Stimulated activated CD4-positive, alpha-beta T cell treated with anti-CD3 and anti-CD28 coated beads, Interleukin-15, amount 100 ng/mL, for 24 hours (primary cell): Measurements from ENCODE around the gene CAVIN3.

Experiments
- DNase-seq: peaks from one replicate; pipeline ENCODE4 v3.0.0-alpha.2; 2020

Gene CAVIN3, protein sequence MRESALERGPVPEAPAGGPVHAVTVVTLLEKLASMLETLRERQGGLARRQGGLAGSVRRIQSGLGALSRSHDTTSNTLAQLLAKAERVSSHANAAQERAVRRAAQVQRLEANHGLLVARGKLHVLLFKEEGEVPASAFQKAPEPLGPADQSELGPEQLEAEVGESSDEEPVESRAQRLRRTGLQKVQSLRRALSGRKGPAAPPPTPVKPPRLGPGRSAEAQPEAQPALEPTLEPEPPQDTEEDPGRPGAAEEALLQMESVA

DNA sequence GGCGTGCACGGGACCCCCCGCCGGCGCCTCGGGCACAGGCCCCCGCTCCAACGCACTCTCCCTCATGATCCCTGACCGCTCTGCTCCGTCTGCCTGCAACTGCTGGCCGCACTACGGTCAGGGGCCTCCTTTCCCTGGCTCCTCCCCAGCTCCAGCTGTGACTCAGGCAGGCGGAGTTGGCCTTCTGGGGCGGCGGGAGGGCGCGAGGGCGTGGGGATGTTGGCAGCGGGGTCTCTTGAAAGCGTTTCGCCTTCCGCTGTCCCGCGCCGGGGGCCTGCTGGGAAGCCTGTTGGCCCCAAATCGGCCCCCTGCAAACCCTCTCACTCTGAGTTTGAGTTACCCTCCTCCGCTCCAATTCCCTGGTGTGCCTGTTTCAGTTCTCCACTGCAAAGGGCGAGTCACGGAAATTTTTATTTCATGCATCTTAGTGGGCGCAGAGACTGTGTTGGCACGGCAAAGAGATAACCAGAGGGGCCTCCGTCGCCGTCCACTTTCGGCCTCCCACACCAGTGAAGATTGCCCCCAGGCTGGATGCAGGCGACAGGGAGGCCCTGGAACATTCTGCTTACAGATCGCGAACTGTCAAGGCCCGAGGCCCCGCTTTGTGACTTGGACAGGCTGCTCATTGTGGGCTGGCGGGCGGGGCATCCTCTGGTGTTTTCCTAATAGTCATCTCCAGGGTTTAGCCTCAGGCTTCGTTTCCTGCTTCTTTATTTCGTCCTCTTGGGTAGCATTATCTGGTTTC is at the start of gene CAVIN3:
CAVIN3 (minus strand) TSS at position 91 of the 745 bp plus-strand sequence; CDS start at position 66, 25 bp downstream.
- DNase-seq = peak; percentile 93

DNA sequence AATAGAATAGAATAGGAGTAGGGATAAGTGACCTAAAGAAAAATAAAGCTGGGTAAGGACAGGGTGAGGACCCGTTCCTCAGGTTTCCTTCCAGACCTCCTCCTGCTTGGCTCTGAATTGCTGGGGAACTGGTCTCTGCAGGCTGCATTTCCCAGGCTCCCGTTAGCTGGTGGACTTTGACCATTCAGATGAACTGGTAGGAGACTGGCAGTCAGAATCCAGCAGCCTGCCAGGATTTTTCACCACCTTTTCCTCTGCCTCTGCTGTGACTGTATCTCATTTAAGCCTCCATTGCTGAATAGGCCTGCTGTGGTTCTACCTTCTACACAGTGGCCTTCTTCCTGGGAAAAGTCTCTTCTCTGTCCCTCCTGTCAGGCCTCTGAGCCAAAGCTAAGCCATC is 45.4 kb upstream of the CAVIN3 start:
- no peak for DNase-seq

DNA sequence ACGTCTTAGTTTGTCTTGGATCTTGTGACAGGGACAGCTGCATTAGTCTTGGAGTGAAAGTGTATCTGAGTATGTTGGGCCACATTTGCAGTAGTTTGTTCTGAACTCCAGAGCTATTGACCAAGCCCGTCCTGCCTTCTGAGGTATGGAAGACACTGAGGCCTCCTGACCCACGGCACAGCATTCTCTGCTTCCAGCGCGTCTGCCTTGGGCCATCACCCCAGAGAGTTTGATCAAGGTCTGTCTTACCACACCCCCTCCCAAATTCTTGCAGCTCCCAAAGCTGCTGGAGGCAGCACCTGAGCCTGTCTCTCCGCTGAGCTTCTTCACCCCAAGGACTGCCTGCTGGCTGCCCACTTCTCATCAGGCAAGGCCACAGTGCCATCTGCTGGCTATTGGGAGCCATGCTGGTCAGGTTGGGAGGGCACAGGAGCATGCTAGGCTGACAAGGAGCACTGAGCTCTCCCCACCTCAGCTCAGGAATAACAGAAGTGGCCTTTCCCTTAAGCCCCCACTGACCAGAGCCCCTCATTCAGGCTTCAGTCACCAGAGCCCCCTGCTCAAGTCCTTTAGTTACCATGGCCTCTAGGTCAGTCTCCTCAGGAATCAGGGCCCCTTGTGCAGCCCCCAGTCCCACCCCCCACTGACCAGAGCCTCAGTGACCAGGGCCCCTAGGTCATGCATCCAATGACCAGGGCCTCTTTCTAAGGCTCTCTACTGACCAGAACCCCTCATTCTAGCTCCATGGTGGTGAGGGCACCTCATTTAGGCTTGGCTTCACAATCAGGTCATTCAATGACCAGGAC is 42.8 kb upstream of the CAVIN3 start:
- peak; percentile 83 for DNase-seq

DNA sequence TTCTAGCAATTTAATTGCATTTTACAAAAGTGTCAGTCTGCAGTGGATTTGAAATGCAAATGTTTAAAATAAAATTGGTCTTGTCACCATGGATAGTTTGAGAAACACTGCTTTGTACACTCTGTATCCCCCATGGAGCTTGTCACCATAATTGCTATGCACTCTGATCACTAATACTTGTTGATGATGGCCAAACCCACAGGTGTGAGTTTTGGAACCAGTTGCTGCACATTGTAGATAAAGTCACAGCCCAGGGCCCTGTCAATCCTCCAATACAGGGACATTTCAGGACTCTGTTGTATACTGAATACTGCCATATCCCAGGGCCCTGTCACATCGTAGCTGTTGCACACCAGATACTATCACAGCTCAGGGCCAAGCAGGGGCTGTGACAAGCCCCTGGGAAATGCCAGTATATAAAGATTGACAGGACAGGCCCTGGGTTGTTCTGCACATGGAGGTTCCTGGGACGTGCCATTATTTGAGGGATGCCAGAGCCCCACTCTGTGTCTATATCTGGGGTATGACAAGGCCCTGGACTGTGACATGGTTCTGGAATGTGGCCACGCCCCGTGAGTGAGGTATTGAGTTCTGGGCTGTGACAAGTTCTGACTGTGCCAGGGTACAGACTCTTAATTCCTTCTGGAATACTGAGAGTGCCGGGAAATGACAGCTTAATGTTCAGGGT is 42.0 kb upstream of the CAVIN3 start:
- no peak for DNase-seq

DNA sequence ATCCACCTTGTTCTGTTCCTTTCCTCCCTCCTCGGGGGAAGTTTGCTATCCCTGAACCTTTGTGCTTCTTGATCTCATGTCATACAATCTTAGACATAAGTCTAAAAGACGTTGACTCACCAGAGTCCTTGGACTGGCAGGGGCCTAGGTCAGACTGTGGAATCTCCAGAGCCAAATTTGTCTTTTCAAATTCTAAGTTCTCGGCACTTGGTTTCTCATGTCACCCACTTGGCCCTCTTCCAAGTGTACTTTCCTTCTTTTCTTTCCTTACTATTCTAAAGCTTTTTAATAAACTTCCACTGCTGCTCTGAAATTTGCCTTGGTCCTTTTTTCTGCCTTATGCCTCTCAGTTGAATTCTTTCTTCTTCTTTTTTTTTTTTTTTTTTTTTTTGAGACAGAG is 39.9 kb upstream of the CAVIN3 start:
- no peak for DNase-seq

DNA sequence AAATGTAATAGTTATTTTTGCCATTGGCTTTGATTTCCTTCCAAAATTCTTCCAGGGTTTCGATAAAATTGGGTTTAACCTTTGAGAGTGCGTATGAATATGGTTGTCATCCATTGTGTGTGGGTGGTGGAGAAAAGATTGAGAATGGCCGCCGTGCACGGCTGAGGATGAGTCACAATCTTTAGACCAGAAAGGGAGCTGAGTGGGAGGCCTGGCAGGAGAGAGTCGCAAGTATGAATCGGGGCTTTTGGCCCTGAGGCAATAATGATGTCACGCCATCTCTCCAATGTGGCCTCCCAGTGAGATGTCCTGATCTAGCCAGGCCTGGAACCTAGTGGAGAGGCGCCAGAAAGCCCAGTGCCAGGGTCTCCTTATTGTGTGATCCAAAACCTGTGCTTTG is 36.9 kb upstream of the CAVIN3 start:
- DNase-seq = peak; percentile 68

DNA sequence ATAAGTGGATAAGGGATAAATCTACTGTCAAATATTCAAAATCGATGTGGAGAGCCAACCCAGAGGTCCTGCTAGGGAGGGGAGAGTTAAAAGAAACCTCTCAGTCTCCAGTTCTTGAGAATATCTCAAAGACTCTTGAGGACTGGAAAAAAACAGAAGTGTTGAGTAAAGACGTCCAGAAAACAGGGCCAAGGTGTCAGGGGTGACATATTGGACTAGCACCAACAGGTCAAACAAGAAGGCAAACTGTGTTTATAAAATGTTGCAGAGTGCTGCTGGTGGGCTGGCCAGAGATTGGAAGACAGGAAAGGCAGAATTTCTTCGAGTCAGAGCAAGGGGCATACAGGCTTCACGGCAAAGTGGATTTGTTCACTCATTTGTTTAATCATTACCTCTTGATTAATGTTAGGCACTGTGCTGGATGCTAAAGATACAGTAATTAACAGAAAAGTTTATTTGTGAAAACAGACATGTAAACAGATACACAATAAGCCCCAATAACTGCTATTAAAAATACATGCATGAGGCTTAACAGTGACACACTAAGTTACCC is 36.3 kb upstream of the CAVIN3 start:
- no peak for DNase-seq

DNA sequence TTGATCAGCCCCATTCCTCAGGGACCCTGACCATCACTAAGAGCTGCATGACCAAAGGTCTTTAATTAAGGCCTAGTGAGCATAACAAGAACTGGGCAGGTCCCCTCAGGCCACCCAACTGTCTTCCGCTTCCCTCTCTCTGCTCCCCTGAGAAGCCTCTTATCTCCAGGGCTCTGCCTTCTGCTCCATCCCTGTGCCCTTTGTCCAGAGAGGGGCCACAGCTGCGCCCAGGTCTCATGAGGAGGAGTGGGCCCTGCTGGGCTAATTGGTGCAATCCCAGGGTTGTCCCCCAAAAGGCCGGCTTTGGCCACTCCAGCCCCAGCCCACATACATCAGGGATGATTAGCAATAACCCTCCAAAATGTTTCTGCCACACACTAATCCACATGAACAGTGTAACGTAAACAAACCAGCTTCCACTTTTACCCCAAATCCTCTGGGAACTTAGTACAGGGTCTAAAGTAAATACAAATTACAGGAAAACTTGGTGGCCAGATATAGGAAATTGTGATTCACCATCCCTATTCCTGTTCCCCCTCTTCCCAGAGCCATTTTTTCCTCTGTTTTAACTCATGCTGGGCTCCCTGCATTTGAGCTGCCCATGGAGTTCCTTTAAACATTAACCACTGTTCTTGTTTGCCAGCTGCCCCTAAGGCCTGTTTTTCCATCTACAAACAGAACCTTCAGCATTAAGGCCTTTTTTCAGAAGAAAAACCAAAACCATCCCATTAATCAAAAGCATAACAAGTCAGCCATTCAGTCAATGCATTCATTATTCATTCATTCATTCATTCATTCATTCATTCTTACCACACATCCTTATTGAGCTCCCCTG is 34.6 kb upstream of the CAVIN3 start:
- DNase-seq = no peak

DNA sequence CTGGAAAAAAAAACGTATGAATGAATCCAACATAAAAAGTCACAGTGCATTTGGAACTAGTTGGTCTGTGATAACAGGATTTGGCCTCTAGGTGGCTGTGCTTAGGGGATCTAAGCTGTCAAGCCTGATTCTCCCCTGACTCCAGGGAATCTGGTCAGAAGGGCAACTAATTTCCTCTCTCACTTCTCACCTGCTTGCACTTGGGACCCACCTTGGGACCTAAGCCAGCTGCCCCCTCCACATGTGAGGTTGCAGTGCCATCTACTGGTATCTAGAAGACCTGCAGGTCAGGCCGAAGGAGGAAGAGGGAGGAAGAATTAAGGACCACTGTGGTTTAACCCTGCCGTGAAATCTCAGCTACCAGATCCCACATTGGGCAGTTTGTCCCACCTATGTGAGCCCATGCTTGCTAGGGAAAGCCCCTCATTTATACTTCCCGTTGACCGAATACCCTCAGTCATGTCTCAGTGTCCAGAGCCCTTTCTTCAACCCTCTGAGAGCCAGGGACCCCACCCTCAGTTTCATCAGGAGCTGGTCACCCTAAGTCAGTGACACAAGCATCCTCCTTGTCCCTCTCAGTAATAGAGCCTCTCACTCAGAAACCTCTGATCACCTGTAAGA is 33.2 kb upstream of the CAVIN3 start:
- peak; percentile 65 for DNase-seq

DNA sequence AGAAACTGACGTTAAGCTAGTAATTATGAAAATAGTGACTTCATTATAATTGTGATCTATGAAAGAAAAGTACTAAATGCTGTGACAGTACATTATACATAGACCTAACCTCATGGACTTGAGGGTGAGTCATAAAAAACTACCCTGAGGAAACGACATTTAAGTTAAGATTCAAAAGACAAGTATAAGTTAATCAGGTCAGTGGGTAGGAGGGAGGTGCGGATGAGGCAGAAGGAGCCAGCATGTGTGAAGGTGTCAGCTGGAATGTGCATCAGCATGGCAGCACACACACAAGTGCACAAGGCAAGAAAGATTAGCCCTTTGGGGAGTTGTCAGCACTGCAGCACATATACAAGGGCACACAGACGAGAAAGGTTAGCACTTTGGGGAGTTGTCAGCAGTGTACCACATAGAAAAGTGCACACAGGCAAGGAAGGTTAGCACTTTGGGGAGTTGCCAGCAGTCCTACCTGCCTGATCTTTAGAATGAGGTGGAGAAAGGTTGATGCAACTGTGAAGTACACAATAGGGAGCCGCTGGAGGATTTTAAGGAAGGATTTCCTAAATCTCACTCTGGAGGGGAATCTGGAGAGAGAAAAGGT is 31.6 kb upstream of the CAVIN3 start:
- peak; percentile 48 for DNase-seq

DNA sequence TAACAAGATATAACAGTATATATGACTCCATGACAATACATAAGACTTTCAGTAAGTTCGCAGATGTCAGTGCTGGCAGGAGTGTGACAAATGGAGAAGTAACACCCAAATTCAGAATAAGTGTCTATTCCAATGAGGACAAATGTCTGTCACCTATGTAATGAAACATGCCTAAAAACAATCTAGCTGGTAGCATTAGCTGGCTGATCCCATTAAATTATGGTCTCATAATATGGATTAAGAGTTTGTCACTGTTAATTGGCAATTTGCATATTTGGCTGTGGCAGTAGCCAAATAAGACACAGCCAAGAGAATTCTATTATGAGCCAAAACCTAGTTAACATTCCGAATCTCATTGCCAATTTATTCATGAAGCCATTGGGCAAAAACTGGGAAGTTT is 30.2 kb upstream of the CAVIN3 start:
- DNase-seq = no peak

DNA sequence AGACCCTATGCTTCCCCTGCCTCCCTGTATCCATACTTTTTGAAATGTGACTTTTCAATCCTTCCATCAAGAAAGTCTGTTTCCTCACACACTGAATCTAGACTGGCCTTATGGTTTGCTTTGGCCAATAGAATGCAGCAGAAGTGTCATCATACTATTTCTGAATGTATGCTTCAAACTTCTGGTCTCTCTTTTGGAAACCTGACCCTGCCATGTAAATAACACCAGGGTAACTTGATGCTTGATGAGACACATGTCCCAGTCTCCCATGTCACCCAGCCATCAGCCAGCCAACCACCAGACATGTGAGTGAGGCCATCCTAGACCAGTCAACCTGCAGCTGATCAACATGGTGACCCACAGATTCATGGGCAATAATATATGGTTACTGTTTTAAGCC is 29.7 kb upstream of the CAVIN3 start:
- no peak for DNase-seq

DNA sequence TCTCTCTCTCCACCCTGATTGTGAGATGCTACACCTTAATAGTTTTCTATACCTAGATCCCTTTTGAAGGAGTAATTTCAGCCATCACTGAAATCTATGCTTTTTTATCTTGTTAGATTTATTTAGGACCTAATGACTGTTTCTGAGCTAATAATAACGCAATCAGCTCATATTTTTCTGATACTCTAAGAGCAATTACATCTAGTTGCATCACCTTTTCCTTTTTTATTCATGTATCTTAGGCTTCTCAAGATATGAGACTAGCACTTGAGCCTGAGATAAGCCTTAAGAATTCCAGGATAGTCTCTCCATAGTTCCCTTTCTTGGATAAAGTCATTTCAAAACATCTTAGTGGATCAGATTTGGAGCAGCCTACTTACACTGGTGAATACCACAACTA is 25.1 kb upstream of the CAVIN3 start:
- no peak for DNase-seq

DNA sequence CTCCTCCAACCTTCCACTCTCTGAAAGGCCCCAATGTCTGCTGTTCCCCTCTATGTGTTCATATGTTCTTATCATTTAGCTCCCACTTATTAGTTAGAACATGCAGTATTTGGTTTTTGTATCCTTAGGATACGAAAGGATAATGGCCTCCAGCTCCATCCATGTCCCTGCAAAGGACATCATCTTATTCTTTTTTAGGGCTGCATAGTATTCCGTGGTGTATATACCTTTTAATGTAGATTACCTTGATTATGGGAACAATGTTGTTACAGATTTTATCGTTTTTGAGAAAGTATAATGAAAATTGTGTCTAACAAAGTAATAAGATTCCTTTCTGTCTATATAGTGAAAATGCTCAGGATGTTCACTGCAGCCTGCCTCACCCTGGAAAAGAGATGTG is 16.0 kb upstream of the CAVIN3 start:
- no peak for DNase-seq

DNA sequence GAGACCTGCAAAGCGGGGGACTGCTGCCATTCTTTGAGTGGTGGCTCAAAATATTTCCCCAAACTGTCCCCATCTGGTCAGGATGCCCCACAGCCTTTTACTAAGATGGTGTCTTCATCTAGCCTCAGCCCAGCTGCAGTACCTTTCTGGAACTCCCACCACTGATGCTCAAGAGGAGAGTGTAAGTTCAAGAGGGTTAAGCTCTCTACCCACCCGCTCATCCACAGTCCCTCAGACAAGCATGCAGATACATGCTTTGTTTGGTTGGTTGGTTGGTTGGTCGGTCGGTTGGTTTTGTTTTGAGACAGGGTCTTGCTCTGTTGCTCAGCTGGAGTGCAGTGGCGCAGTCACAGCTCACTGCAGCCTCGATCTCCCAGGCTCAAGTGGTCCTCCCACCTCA is 14.5 kb upstream of the CAVIN3 start:
- DNase-seq = no peak

DNA sequence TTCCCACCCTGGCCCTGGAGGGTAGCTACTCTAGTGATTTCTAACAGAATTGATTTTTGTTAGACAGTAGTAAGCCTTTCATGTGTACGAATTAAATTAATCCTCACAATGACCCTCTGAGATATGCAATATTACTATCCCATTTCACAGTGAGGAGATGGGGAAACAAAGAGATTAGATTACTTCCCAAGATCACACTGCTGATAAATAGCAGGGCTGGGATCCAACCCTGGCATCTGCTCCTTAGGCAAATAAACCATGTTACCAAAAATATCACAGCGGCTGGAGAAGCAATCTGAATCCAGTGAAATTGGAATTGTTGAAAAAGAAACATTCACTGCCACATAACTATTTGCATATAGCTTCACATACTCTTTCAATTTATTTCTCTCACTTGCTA is 12.8 kb upstream of the CAVIN3 start:
- no peak for DNase-seq

DNA sequence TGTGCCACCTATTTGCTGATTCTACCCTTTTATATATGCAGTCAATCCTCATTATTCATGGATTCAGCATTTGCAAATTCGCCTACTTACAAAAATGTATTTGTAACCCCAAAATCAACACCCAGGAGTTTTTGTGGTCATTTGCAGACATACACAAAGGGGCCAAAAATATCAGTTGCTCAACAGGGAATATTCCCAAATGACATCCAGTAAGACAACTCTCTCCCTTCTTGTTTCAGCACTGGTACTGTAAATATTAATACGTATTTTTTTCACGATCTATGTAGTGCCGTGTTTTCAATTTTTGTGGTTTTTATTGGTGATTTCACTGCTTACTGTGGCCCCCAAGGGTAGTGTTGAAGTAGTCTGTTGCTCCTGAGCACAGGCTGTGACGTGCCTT is 11.8 kb upstream of the CAVIN3 start:
- no peak for DNase-seq

DNA sequence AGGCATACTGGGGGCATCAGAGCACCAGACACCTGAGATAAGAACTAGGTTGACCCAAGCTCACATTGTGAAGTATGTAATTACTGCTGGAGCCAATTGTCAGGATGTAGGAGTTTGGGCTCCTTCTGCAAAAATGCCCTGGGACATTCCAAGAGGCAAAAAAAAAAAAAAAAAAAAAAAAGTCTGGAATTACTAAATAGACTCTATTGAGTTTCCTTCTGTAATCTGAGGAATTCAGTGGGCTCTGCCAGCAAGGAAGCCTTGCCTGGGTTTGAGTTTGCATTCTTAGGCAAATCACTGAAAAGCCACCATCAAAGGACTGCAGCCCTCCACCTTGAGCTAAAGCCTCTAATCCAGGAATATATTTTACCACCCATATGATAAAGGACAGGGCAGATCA is 8.0 kb upstream of the CAVIN3 start:
- no peak for DNase-seq

DNA sequence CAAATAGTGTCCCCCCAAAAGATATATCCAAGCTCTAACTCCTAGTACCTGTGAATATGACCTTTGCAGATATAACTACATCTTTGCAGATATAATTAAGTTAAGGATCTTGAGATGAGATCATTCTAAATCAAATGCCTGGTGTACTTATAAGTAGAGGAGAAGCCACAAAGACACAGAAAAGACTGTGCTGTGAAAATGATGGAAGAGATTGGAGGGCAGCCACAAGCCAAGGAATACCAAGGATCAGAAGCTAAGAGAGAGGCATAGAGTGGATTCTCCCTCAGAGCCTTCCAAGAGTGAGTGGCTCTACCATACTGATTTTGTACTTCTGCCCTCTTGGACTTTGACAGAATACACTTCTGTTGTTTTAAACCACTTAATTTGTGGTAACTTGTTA is 7.5 kb upstream of the CAVIN3 start:
- DNase-seq = no peak

DNA sequence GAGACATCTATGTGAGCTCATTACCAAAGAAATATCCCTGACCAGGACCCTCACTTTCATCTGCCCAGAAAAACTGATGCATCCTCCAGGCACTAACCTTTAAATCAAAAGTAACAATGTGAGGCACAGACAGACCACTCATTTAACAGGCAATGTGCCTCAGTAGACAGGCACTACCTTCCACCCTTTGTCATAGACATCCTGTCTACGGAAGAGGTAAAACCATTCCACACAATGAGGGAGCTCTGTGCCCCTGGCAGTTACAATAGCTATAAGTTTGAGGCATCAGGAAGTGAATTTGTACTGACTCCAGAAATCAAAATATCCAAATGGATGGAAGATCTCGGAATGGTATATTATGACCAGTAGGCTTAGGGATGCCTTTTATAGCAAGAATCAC is 6.7 kb upstream of the CAVIN3 start:
- no peak for DNase-seq

DNA sequence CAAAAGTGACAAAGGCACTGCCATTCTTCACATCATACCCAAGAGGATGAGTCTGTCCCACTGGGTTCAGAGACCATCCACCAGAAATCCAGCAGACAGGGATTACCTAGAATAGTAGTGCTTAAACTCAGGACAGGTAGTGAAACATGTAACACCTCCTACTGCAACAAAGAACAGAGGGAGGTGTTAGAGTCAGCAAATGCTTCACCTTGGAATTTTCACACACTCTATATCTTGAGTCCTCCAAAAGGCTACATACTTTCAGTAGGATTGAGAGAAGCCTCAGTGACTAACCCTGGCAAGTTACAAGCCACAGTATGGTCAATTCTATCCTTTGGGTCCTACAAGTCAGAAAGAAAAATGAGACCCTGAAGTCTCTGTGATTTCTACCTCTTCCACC is 6.0 kb upstream of the CAVIN3 start:
- no peak for DNase-seq
